Stimulated activated CD8-positive, alpha-beta memory T cell treated with anti-CD3 and anti-CD28 coated beads, Interleukin-7, amount 100 ng/mL, for 4 hours (primary cell): ENCODE results near the gene PUS7.
"Not testable (repeated sequence)": the region's sequence is repeated elsewhere in the genome, so short reads cannot be mapped to it uniquely, and the experiment has no call there.

Experiments used
- DNase-seq, 2 donors: peaks; one replicate each; pipeline ENCODE4 v3.0.0-alpha.2; 2020; ENCODE audit warnings: low read depth in 2 of 2

PUS7 gene

DNA sequence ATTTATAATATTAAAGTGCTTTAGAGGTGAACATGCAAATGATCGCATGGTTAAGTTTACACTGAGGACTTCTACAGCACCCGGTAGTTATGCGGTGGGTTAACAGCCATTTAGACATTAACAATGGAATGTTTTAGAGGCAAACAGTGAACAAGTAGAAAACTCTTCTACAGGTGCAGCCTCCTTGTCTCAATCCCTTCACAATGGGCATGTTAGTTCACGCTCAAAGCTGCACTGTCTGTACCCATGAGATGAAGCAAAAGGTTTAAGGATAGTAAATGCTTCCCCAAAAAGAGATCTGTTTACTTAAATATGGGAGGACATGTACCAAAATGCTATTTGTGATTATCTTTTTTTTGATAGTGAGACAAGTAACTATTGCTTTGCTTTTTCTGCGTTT lies 25.1 kb downstream of the PUS7 start:
- DNase-seq: no peak

DNA sequence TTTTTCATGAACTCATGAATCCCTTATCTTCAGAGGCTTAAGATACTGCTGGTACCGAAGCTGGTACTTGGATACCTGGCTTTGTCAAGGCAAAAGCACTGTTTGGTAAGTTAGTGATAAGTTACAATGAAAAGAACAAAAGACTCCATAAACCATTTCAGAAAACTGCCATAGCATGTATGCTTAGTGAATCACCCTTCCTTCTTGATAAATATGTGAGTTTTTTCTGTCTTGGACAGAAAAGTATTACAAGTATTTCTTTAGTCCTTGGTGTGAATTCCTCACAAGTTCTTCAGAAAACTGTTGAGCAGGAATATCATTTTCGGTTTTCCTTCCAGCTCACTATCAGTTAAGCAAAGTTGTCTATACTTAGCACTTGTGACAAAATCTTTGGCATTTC lies 25.6 kb downstream of the PUS7 start:
- DNase-seq: no peak

DNA sequence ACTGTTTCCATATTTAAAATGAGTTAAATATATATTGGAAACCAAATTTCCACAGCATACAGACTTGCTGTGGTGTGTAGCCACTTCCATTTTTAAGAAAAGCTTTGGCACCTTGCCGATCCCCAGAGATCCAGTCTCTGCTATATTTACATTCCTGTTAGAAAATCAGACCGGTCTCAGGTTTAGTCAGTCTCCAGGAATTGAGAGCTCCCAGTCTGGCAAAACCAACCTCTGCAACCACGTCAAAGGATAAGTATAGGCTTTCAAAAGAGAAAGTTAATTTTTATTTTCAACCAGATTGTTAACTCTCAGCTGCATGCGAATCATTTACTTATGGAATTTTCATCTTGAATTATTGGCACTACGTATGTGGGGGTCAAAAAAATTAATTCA lies 28.2 kb downstream of the PUS7 start:
- DNase-seq: no peak

DNA sequence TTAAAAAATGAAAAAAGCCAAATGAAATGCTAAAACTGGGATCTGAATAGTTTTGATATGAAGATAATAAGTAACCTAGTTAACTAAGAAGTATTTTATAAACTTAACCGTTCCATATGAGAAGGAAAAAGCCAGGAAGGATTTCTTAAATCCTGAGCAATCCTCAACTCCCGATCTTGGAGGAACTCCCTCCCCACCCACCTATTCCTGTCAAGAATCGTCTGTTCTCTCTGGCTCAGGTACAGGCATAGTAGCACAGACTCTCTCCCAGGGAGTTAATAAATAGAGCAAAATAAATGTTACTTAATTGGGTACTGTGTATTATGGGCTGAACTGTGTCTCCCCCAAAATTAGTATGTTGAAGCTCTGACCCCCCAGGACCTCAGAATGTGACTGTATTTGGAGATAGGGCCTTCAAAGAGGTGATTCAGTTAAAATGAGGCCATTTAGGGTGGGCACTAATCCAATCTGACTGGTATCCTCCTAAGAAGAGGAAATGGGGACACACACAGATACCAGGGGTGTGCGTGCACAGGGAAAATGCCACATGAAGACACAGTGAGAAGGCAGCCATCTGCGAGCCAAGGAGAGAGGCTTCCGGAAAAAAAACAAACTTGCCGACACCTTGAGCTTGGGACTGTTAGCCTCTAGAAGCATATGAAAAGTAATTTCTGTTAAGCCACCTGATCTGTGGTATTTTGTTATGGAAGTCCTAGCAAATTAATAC lies 28.7 kb downstream of the PUS7 start:
- no peak for DNase-seq

DNA sequence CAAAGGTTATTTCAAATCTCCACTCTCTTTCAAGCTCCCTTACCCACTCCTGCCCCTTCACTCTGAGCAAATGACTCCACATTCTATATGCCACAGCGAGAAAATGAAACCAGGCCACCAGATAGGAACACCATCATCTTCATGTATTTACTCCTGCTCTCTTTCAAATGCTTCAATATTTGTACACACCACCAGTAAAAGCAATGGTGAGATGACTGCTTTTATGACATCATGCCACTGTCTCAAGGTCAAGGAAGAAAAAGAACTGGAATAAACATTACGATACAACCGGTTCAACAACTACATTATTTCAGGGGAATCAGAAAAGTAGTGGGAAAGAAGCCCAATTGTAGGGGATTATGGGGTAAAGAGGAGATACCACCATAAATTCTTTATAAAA lies 32.7 kb downstream of the PUS7 start:
- no peak for DNase-seq

DNA sequence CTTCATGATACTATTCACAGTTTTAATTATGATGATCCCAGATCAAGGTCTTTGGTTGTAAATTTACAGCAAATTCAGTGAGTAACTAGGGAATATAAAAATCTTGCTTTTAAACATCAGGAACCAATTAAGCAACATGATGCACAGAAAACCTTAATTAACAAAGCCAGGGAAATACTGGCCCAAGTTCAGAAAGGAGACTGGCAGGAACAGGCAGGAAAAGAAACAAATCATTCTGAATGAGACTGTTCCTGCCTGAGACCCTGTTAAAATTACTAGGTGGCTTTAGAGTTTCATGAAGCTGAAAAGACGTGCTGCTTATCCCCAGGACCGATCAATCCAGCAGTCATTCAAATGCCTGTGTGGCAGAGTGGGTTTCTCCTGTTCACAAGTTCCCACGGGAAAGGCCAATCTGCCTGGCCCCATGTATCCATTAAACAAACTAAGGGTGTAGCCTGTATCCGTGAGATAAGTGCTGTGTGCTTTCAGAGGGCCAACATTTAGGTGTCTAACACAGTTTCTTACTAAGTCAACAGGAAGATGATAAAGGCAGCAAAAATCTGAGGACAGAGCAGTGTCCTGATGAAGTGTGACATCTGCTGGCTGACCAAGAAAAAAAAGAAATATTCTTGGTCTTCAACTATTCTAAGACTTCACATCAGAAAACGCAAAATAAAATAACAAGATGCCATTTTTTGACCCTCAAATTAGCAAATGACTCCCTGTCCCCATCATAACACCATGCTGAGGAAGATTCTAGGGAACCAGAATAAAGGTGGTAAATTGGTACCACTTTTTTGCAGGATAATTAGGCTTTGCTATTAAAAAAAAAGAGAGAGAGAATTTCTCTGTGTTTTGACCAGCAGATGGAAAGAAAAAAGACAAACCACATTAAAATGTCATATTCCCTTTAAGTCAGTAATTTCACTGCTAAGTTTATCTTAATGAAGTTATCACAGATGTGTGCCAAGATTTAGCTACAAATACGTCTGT lies 34.2 kb downstream of the PUS7 start:
- no peak for DNase-seq

DNA sequence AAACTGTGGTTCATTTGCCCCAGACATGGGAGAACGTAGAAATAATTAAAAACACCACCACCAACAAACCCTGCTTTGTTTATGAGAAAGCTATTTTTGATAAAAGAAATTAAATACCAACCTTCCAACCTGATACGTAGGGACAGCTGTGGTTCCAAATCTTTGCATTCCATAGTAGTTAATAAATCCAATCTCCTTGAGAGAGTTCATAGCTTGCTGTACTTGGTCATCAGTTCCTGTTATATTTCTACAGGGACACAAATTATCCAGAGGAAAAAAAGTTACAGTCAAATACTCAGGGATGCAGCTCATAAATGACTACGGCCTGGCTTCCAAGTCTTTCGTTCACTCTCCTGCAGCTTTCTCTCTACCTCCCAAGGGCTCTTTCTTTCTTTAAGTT lies 41.1 kb downstream of the PUS7 start:
- DNase-seq: no peak

DNA sequence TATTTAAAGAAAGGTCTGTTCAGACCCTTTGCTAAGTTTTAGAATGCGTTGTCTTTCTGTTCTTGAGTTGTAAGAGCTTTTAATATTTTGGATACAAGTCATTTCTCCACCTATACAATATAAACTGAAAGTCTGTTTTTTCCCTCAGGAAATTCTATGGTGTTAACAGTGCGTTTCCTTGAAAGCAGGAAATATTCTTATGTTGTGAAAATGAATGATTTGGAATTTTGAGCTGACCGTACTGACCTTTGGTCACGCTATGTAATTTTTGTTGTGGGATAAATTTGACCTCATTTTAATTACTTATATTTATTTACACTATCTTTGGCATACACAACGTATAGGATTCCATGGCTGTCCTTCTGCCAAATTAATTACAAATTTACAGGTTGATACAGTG lies 43.5 kb downstream of the PUS7 start:
- no peak for DNase-seq

DNA sequence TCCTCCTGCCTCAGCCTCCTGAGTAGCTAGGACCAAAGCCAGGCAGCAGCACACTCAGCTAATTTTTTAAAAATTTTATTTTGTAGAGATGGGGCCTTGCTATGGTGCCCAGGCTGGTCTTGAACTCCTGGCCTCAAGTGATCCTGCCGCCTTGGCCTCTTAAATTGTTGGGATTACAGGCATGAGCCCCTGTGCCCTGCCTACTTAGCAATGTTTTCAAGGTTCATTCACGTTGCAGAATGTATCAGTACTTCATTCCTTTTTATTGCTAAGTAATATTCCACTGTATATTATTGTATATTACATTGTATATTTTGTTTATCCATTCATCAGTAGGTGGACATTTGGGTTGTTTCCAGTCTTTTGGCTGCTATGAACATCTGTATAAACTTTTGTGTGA lies 44.2 kb downstream of the PUS7 start:
- DNase-seq: no peak

DNA sequence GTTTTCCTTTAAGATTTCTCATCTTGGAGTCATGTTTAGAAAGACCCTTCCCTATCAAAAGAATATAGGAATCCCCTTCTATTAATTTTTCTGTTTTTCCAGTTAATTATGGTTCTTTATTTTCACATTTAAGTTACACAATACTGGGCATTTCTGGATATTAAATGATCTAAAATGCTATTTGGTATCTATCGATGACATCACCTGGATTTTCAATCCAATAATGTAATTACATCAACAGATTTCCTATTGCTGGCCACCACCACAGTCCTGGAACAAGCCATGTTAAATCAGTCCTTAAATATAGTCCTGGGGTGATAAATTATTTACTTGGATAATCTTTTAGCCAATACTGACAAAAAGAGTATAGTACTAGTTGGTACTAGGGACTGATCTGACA lies 48.0 kb downstream of the PUS7 start:
- no peak for DNase-seq

DNA sequence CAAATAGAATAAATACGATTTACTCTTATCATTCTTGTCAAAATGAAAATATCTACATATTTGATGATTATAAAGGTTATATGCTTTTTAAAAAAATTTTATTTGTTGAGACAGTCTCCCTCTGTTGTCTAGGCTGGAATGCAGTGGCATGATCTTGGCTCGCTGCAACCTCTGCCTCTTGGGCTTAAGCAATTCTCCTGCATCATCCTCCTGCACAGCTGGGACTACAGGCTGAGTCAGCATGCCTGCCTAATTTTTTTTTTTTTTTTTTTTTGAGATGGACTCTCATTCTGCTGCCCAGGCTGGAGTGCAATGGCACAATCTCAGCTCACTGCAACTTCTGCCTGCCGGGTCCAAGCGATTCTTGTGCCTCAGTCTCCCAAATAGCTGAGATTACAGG lies 48.9 kb downstream of the PUS7 start:
- no peak for DNase-seq

DNA sequence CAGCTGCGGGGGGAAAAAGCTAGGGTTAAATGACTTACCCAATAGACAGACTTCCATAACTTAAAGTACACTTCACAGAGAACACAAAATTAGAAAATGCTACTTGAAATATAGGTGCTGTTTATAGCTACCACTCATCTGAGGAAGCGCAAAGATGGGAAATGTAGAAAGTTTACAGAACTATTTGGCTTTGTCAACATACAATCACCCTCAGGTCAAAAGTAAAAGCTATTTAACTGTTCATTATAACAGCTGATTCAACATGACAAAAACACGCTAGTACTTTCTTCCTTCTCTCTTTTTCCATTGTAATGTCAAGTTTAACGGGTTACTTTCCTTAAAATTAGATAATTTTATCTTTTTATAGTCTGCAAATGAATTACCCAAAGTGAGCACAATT lies 51.2 kb downstream of the PUS7 start:
- DNase-seq: no peak

DNA sequence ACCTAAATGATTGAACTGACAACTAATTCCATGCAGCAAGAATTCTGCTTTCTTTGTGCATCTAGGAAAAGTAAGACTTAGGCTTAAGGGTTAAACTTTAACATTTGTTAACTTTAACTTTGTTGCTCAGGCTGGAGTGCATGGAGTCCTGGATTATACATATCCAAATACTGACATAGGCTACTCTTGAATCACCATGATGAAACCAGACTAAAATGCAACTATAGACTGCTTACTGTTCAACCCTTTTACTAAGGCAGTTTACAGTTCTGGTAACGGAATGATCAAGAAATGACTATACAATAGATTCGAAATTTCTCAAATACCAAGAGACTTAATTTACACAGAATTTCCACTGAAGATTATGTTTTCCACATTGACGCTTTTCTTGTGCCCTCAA lies 52.0 kb downstream of the PUS7 start:
- no peak for DNase-seq

DNA sequence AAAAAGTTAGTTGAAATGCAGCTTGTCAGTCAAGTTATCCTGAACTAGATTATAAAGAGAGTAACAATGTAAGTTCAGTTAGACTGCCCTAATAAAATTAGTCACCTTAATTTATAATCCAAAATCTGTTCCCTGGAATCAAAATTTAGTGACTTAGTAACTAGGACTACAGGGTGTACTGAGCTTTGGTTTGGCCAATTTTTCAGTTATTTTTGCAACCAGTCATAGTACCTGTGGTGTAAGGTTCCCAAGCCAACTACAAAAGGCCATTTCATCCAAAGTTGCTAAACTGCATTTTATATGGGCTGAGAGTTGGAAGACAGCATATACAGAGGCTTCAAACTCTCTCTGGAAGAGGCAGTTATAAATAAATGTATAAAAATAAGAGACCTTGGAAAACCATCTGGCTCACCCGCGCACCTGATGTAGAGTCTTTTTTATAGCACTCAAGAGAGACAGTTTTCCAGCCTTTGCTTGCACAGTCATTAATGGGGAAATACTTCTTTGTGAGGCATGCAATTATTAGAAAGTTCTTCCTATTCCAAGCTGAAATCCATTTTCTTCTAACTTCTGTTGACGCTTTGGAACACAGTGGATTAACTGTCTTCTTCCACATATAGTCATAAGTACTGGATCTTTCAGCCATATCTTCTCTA lies 59.2 kb downstream of the PUS7 start:
- DNase-seq: no peak

DNA sequence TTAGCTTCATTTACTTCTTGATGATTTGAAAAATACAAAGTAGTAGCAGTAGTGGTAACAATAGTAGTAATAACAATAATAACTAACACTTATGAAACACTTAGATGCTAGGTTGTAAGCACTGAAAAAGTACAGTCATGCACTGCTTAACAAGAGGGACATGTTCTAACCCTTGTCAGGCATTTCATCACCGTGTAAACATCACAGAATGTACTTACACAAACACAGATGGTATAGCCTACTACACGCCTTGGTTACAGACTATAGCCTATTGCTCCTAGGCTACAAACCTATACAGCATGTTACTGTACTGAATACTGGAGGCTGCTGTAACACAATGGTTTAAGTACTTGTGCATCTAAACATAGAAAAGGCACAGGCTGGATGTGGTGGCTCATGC lies 60.6 kb downstream of the PUS7 start:
- DNase-seq: no peak

DNA sequence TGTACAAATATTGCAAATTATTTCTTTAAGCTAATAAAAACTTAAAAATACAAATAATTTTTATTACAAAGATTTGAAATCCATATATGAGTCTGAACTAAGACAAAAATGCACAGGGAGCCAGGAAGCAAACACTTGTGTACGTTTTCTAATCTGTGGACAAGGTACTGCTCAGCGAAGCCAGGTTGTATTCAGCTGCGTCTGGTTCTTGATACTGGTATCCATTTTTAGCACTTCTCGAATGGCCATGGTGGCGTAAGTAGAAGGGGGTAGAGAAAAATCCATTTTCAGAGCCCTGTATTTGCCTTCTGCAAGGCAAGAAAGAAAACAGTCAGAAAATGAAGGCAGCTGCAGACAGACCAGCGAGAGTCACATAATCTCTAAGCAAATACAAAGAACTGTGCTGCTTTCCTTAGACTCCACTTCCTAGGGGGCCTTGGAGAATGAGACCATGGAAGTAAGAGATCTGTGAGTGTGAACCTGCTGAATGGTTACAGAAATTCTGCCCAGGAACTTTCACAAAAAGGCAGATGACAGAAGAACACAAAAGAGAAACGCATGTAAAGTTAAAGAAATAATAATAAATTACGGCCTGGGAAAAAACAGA lies 64.3 kb downstream of the PUS7 start:
- no peak for DNase-seq

DNA sequence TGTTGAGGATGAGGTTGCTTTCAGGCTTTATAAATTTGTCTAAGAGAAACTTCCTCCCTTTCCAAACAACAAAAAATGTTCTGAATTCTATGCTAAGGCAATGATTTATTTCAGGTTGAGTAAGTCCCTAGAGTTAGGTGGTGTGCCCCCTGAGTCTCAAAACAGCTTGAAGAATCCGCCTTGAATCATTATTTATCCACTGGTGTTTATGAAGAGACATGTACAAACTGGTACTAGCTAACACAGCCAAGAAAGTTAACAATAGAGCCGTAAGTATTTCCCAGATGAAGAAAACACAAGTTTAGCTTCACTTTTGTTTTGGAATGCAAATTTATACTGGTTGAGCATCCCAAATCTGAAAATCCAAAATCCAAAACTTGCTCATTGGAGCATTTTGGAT lies 67.2 kb downstream of the PUS7 start:
- no peak for DNase-seq

DNA sequence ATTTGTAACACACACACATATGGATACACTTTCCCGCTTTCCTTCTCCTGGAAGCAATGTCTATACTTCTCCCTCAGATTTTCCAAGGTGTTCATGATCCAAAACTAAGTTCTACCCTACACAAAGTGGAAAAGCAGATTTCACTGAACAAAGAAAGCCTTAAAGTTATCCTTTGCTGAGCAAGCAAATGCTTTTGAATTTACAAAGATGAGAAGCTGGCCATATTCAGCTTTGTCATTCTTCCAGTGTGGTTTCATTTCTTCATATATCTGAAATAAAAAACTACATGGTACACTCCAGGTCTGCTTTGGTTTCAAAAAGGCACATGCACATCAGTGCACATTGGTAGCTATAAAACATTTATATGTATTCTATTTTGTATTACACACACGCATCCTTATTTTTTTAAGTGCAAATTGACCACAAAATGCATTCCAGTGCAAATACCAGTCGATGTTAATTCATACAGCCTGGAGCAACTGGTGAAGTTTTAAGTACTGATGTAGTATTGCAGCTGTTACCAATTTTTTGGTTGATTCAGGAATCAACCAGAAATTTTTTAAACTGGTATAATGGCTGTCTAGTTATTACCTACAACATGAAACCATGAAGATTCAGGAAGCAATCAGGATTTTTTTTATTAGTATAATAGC lies 67.8 kb downstream of the PUS7 start:
- no peak for DNase-seq

DNA sequence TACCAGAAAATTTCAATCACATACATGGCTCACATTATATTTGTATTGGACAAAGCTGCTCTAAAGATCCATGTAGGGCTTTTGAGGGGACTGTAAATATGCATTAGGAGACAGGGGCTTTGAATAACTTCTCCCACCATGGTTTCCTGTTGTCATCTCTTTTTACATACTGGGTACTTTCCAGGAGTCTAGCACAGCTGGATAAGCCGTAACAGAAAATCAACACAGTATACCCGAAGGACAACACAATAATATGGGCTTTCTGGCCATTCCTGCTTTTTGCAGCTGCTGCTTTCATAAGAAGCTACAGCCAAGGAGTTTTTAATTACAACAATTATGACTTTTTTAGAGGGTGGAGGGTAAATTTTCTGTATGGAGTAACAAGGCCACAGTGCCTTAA lies 70.0 kb downstream of the PUS7 start:
- DNase-seq: no peak

DNA sequence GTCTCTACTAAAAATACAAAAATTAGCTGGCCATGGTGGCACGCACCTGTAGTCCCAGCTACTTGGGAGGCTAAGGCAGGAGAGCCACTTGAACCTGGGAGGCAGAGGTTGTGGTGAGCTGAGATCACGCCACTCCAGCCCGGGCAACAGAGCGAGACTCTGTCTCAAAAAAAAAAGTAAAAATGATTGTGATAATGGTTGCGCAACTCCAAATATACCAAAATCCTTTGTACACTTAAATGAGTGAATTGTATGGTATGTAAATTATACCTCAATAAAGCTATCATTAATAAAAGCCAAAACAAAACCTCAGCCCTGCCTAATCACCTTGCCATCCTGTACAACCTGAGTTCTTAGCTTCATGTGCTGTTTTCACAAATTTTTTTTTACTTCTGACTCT lies 71.2 kb downstream of the PUS7 start:
- DNase-seq: not testable (repeated sequence)

DNA sequence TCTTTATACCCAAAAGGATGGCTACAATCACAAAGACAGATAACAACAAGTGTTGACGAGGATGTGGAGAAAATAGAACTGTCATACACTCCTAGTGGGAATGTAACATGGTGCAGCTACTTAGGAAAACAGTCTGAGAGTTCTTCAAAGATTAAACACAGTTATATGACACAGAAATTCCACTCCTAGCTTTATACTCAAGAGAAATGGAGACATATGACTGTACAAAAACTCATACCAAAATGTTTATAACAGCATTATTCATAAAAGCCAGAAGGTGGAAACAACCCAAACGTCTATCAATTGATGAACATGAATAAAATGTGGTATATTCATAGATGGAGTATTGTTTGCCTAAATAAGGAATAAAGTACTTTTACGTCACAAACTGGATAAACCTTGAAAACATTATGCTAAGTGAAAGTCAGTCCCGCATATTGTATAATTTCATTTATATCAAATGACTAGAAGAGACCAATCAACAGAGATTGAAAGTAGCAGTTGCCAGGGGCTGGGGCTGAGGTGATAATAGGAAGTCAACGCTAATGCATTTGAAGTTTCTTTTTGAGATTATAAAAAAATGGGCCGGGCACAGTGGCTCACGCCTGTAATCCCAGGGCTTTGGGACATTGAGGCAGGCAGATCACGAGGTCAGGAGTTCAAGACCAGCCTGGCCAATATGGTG lies 71.8 kb downstream of the PUS7 start:
- no peak for DNase-seq
